ENCODE data around the gene TAS2R16.

DNA sequence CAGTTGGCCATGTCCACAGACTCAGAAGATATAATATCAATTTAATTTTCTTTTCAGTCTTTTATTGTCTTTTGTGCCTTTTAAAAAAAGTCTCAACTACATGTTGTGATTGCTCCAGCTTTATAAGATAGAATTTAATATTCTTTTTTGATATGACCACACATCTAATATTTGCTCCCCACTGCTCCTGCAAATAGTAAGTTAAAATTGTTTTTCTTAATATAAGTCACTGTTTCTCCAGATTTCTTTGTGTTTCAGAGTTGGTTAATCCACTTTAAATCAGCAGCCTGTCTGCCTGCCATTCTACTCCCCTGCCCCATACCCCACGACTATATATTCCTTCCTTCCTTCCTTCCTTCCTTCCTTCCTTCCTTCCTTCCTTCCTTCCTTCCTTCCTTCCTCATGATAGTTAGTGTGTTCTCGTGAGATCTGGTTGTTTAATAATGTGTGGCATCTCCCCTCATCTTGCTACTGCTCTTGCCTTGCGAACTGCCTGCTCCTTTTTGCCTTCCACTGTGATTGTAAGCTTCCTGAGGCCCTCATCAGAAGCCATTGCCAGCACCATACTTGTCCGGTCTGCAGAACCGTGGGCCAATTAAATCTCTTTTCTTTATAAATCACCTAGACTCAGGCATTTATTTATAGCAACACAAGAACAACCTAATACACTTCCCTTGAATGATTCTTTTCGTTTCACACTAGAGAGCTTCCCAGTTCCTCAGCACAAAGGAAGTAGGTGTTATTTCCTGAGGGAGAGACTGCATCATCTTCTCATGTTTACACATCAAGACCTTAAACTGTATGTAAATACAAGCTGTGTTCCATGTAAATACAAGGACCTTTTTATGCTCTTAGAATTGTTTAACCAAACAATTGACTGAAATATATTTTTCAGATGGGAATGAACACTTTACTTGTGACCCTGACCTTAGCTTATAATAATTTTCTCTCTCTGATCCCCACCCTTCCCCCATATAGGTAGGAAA is 24.5 kb downstream of the TAS2R16 start:
- TF ChIP-seq, protein P1, sequence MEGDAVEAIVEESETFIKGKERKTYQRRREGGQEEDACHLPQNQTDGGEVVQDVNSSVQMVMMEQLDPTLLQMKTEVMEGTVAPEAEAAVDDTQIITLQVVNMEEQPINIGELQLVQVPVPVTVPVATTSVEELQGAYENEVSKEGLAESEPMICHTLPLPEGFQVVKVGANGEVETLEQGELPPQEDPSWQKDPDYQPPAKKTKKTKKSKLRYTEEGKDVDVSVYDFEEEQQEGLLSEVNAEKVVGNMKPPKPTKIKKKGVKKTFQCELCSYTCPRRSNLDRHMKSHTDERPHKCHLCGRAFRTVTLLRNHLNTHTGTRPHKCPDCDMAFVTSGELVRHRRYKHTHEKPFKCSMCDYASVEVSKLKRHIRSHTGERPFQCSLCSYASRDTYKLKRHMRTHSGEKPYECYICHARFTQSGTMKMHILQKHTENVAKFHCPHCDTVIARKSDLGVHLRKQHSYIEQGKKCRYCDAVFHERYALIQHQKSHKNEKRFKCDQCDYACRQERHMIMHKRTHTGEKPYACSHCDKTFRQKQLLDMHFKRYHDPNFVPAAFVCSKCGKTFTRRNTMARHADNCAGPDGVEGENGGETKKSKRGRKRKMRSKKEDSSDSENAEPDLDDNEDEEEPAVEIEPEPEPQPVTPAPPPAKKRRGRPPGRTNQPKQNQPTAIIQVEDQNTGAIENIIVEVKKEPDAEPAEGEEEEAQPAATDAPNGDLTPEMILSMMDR (IDR thresholded peaks at IDR 0.05), result no peak
- no peak for TF ChIP-seq TCF7L2 (IDR thresholded peaks at IDR 0.05; ENCODE audit: low read depth, low read length)
- TF ChIP-seq, protein P2, sequence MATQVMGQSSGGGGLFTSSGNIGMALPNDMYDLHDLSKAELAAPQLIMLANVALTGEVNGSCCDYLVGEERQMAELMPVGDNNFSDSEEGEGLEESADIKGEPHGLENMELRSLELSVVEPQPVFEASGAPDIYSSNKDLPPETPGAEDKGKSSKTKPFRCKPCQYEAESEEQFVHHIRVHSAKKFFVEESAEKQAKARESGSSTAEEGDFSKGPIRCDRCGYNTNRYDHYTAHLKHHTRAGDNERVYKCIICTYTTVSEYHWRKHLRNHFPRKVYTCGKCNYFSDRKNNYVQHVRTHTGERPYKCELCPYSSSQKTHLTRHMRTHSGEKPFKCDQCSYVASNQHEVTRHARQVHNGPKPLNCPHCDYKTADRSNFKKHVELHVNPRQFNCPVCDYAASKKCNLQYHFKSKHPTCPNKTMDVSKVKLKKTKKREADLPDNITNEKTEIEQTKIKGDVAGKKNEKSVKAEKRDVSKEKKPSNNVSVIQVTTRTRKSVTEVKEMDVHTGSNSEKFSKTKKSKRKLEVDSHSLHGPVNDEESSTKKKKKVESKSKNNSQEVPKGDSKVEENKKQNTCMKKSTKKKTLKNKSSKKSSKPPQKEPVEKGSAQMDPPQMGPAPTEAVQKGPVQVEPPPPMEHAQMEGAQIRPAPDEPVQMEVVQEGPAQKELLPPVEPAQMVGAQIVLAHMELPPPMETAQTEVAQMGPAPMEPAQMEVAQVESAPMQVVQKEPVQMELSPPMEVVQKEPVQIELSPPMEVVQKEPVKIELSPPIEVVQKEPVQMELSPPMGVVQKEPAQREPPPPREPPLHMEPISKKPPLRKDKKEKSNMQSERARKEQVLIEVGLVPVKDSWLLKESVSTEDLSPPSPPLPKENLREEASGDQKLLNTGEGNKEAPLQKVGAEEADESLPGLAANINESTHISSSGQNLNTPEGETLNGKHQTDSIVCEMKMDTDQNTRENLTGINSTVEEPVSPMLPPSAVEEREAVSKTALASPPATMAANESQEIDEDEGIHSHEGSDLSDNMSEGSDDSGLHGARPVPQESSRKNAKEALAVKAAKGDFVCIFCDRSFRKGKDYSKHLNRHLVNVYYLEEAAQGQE (IDR thresholded peaks at IDR 0.05; ENCODE audit: insufficient read depth in 1 of 2, low read depth in 2 of 2, low read length in 1 of 2), result no peak
